ENCODE measurements around the gene HTT.

The HTT gene

GRCh38 chr4:3074078-3074845 lies at the start of gene HTT, which contains the start of gene HTT-AS:
TSS of gene HTT (plus strand) at chr4:3074681. CDS start at chr4:3074826, 145 bp downstream.
TSS of gene HTT-AS (minus strand) at chr4:3074538.
- peak; percentile 93 for DNase-seq

DNA sequence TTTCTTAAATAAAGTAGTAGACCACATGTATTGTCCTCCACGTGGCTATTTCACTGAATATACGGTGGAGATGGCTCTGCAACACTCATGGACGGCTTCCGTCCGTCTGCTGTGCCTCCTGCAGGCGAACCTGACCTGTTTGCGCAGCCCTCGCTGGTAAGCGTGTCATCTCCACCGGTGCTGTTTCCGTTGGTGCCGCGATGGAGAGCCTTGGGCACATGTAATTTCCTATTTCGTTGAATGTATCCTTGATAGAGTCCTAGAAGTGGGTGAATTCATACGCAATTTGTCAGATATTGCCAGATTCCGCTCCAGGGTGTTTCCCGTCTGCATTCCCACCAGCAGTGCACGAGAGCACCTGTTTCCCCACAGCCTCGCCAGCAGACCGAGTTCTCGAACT lies 48.6 kb upstream of the HTT start:
- DNase-seq, result no peak

DNA sequence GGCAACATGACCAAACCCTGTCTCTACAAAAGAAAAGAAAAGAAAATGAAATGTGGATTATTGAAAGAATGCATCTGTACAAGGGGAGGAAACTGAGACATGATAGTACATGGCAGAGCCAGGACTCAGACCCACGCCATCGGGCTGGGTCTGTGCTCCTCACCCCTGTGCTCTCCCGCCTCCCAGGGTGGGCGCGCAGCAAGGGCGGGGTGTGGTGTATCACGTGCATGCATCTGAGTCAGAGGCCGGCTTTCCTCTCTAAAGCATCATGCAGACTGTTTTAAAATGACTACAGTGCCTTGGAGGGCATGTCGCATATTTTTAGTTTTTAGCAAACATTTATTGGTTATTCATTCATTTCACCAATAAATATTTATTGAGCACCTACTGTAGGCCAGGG lies 47.9 kb upstream of the HTT start:
- no peak for DNase-seq

DNA sequence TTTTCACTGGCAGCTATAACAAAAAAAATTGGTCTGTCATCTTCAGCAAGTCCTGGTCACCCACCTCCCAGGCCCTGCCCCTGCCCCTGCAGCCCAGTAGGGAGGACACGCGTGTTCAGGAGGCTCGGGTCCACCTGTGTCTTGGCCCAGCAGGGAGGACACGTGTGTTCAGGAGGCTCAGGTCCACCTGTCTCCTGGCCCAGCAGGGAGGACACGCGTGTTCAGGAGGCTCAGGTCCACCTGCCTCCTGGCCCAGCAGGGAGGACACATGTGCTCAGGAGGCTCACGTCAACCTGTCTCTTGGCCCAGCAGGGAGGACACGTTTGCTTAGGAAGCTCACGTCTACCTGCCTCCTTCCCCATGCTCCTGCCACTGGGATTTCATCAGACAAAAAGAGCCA lies 45.0 kb upstream of the HTT start:
- DNase-seq, result no peak

DNA sequence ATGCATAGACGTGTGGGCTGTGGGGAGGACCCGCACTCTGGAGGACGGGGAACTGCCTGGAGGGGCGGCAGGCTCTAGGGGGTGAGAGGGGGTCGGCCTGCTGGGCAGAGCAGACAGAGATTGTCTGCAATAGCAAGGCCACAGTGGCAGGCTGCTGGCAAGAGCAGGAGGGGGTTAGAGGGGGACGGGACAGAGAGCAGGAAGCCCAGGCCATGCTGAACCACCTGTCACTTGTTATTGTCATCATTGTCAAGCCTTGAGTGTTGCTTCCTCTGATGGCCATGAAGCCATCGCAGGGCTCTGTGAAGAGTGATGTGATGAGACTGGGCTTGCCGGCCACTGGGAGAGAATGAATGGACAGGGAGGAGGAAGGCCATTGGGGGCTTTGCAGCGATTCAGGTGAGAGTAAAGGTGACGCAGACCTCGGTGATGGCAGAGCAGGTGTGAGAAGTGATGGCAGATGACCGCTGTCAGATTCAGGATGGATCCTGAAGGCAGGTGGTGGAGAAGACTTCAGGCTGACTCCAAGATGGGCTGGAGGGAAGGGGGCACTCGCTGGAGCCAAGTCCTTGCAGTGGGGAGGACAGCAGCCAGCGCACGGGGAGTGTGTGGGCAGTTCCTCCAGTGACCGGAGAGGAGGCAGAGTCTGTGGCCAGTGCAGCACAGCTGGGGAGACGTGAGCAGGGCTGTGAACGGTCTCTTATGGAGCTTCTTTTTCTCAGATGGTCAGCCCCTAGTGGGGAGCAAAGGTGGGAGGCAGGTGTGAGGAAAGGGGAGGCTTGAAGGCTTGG lies 43.7 kb upstream of the HTT start:
- no peak for DNase-seq

DNA sequence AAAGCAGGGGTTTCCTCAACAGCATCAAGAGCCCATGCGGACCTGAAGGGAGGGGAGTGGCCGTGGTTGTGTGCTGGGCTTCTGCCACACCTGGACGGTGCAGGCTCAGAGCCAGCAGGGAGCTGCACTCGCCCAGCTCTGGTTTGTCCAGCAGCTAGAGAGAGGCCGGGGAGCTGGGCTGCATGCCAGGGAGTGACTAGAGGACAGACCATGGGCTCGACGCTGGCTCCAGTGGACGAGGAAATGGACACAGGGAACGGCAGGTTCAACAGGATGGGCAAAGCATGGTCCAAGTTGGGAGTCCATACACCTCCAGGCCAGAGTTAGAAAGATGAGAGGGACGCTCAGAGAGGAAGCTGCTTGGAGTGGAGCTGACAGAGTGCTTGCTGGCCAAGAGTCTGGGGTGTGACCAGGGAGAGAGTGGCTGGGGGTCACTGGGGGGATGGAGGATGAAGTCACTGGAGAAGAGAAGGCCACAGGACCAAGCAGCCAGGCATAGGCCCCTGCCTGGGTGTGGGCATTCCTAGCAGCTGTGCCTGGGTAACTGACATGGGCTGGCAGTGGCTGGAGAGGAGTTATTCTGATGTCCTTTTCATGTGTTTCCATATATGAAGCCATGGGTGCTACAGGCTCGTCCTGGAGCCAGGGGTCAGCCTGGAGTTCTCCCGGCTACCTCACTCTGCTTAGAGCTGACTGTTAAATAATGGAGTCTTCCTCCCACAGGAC lies 43.0 kb upstream of the HTT start:
- DNase-seq, result no peak

DNA sequence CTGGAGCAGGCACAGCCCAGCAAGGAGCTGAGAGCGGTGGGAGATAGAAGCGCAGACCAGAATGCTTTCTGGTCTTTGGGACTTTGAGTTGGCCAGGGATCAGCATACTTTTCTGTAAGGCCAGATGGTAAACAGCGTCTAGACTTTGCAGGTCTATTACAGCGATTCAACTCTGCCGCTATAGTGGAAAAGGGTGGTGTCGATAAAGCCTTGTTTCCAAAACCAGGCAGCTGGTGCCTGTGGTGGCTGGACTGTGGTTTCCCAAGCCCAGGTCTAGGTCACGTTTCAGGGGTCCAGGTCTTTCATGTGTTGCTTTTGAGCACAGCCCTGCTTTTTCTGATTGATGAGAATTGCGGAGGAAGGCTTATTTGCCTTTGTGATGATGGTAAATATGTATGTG lies 40.2 kb upstream of the HTT start:
- DNase-seq, result no peak

GRCh38 chr4:3035249-3035648 lies 39.2 kb upstream of the HTT start:
- no peak for DNase-seq

- DNase-seq, result no peak
Observed at GRCh38 chr4:3035674-3036073, 38.8 kb upstream of the HTT start.

DNA sequence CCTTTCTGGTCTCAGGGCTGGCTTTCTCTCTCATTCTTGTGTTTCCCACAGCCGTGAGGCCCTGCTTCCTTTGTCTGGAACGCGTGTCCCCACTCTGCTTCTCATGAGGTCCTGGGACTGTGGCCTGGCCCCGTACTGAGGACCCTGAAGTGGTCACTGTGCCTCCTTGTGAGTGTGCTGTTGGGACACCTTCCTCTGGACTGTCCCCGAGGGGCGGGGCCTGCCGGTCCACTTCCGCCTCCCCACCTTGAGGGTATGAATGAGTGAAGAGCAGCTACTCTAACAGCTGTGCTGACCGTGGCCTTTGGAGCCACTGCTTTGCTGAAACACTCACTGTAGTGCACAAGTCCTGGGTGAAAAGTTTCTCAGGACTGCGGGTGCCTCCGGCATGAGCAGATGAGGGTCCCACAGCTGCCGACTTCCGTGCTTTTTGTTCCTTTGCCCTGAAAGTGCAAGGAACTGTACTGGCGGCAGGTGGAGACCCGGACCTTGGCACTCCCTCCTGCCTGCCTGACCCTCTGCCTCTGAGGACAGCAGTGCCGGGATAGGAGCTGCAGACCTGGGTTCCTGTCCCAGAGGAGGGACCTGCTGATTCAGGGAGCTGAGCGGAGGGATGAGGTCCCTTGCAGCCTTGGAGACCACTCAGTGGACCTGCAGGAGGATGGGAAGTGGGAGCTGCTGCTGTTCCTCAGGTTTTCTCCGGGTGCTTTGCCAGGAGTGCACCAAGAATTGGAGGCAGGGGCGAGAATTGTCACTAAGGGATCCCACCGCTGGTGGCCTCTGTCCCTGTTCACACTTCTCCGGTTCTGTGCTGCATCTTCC lies 38.1 kb upstream of the HTT start:
- no peak for DNase-seq

DNA sequence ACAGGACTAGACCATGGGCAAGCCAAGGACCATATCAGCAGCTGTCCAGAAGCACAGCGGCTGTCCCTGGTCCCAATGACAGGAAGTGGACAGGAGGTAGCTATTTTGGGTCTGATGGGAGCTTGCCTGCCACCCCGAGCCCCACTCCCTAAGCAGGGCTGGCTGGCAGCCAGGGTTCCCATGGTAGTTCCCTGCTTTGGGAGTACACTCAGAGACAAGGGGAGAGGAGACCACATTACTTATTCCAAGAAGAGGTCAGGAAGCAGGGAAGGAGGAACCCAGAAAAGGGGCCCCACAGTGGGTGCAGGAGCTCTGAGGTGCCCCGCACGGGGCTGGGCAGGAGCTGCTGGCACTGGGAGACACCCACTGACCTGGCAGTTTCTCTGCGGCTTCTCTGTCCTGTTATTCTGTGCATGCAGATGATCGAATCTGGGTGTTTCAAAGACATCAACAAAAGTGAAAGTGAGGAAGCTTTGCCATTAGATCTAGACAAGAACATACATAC lies 36.5 kb upstream of the HTT start:
- DNase-seq, result no peak

DNA sequence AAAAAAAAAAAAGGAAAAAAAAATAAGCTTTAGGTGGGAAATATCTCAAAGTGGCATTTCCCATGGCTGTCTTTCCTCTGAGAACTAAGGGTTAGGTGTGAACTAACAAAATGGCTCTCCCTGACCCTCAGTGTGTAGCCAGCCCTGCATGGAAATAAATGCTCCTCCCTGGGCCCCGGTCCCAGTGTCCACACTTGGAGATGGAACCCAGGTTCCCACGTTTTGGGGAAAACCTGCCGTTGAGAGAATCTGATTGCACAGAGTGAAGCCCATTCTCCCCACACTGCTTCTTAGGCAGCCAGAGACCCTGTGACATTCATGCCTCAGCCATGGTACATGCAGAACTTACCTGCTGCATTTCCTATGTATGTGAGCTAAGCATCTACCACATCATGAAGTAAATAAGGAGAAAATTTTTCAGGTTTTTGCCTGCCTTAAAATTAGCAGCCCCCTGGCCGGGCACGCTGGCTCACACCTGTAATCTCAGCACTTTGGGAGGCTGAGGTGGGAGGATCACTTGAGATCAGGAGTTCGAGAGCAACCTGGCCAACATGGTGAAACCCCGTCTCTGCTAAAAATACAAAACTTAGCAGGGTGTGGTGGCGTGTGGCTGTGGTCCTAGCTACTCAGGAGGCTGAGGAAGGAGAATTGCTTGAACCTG lies 34.6 kb upstream of the HTT start:
- no peak for DNase-seq

GRCh38 chr4:3040452-3041191 lies 33.9 kb upstream of the HTT start:
- no peak for DNase-seq

DNA sequence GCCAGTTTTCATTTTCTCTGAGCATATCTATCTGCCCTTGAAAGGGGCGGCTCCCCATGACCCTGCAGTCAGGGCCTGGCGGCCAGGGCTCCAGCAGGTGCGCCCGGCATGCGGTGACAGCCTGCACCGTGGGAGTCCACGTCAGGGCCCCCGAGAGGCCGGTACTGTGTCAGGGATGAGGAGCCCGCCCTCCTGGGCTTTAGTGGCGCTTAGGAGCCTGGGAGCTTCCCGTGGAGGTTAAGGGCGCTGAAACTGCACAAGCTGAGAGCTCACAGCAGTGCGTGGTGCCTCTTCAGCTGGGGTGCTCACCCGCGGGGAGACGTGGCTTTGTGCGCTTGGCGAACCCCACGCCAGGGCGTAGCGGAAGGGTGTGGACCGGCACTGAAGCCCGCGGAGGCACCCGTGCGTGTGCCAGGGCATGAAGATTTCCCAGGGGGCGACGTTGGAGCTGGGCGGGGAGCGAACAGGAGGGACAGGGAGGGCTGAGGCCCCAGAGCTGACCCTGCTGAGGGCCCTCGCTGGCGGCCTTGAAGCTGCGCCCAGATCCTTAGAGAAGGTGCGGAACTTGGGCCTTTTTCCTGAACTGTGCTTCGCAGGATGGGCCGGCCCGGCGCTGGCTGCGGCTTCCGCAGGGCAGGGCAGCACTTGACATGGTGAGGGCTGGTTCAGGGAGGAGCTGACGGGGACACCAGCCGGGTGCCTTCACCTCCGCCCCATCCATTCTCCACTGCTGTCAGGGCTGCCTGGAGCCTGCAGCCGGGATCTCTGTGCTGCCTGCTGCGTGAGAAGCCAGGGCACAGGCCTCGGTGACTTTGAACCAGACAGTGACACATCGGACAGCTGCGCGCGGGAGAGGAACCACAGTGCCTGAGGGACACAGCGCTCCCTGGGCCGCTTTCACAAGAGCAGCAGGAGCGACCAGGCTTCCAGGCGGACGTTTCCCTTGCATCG lies 33.0 kb upstream of the HTT start:
- peak; percentile 72 for DNase-seq

DNA sequence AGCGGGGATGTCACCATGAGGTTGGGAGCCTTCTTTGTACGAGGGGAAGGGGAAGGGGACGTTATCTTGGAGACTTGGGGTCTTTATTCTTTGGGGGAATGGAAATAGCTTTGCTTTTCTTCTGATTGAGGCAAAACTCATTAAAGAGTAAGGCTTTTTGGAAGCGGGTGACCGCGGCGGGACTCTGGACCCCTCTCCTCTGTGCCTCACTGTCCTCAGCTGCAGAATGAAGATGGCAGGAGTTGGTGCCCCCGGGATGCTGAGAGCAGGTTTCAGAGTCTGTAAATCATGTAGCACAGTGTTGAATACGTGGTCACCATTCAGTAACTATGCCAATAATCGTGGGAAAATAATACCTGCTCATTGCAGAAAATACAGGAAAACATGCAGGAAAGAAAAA lies 32.3 kb upstream of the HTT start:
- DNase-seq, result no peak

DNA sequence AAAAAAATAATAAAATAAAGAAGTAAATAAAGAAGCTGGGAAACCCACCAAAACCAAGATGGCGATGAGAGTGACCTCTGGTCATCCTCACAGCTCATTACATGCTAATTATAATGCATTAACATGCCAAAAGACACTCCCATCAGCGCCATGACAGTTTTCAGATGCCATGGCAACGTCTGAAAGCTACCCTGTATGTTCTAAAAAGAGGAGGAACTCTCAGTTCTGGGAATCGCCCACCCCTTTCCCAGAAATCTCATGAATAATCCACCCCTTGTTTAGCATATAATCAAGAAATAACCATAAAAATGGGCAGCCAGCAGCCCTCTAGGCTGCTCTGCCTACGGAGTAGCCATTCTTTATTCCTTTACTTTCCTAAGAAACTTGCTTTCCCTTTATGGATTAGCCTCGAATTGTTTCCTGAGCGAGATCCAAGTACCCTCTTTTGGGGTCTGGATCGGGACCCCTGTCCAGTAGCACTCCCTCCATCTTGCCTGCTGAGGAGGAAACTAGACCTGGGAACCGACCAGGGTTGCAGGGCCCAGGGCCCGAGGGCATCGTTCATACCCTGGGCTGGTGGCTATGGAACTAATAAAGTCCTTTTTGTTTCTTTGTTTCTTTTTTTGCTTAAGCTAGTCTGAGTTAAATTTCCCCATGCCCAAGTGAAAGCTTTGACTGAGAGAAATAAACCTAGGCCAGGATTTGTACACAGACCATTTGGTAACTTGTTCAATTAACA lies 31.0 kb upstream of the HTT start:
- no peak for DNase-seq

DNA sequence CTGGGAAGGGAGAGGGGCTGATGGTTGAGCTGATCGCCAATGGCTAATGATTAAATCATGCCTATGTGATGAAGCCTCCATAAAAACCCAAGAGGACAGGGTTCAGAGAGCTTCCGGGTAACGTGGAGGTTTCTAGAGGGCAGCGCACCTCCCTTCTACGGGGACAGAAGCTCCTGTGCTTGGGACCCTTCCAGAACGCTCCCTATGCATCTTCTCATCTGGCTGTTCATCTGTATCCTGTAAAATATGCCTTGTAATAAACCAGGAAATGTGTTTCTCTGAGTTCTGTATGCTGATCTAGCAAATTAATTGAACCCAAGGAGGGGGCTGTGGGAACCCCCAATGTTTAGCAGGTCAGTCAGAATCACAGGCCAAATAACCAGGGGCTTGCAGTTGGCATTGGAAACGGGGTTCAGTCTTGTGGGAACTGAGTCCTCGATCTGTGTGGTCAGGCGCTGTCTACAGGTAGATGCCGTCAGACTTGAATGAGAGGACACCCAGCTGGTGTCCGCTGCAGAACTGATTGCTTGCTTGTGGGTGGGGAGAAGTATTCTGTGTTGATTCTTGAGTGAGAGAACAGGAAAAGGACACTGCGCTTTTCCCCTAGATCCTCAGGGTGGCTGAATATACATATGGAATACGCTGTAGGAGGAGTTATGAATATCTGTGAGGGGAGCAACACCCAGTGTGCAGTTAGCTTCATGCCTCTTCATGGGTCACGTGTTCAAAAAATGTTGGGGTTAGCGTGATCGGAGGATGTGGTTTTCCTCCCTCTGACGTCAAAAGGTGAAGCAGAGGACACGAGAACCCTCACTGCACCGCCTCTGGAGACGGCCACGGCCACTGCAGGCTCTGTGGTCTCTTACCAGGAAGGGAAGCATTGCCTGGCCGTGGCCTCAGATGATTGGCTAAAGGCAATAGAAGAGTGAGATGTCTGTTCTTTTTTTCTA lies 29.3 kb upstream of the HTT start:
- peak; percentile 23 for DNase-seq

DNA sequence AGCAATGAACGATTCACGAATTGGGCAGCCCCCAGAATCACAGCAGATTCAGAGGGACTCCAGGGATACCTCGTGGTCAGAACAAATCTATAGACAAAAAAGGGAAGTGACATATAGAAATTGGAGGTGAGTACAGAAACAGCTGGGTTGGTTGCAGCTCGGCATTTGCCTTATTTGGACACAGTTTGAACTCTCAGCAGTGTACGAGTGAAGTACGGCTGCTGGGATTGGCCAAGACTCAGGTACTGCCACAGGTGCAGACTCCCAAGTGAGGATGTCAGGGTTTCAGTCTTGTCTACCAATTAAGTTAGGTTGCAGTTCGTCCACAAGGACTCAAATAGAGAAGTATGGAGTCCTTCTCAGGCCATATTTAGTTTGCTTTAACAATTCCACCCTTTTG lies 28.3 kb upstream of the HTT start:
- DNase-seq, result no peak

Measured in EL (cell line).